Effector CD8-positive, alpha-beta T cell (primary cell): ENCODE data around the gene C1QTNF2.

ENCODE experiments used
- DNase-seq: peaks from one replicate; lab custom pipeline; 2025; lab: John Stamatoyannopoulos, UW

C1QTNF2 gene

DNA sequence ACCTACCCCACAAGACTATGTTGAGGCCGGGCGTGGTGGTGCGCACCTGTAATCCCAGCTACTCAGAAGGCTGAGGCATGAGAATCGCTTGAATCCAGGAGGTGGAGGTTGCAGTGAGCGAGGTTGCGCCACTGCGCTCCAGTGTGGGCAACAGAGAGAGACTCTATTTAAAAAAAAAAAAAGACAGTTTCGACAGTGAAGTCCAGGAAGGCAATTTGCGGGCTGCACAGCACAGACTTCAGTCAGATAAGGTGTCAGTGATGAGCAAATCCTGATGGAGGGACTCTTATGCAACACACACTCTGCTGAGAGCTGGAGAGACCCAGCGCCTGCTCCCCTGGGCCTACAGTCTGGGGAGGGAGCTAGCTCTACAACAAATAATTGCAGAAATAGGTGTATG lies 72.2 kb downstream of the C1QTNF2 start:
- no peak for DNase-seq

DNA sequence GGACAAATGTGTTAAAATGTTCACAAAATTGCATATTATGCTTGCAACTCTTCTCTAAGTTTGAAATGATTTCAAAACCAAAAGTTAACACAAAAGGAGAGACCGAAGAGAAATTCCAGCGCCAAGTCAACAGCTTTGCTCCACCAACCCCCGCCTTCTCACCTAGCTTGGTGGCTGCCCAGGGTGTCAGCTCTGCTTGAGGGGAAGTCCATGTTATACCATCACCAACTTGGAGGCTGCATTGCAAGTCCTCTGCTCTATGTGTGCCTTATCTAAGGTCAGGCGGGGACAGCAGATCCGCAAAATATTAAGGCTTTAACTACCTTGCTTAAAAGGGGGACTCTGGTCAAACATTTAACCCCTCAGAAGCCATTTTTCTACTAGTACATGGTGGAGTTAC lies 72.7 kb downstream of the C1QTNF2 start:
- DNase-seq = no peak
